Stimulated activated CD4-positive, alpha-beta T cell treated with anti-CD3 and anti-CD28 coated beads, Interleukin-2, amount 100 ng/mL, for 48 hours (primary cell): ENCODE data around the gene FAH.
"Not testable (repeated sequence)": the region's sequence is repeated elsewhere in the genome, so short reads cannot be mapped to it uniquely, and the experiment has no call there.

Experiments used
- DNase-seq, 2 donors: peaks; one replicate each; pipeline ENCODE4 v3.0.0-alpha.2; 2020

FAH gene

GRCh38 chr15:80152180-80152895 lies 461 bp upstream of the FAH start:
- DNase-seq = peak; percentile 86 to 87

DNA sequence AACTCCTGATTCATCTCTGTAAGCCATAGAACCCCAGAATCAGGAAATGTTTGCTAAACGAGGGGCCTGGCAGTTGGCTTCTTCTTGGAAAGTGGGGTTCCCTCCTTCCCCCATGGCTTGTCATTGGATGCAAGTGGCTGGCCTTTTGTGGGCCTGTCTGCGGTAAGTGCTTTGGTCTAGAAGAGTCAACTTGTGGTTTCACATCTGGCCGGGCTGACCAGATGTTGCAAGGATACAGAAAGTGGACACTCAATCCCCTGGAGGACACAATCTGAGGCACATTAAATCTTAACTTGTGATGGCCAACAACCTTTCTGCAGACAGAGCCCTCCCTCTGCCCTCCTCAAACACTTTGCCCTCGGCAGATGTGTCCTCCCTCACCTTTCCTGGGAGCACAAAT lies 1.1 kb downstream of the FAH start:
- DNase-seq = no peak

DNA sequence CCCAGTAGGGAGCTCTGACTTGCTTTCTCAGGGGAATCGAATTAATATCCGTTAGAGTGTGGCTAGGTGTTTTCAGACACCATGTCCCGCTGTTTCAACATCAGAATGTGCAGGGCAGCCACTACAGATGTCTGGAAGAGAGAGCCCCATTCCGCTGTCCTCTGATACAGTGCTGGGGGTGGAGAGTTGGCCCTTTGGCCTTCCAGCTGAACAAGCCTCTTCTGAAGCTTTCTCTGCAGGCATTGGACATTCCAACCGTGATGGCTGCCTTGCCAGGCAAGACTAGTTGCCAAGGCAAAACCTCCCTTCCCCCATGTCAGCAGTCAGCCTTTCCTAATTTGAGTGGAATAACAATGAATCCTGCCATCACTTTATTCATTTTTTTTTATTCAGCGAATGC lies 1.5 kb downstream of the FAH start:
- DNase-seq = no peak

GRCh38 chr15:80155001-80155377 lies 2.2 kb downstream of the FAH start:
- no peak for DNase-seq

GRCh38 chr15:80155378-80156175 lies 2.8 kb downstream of the FAH start:
- DNase-seq = not testable (repeated sequence)

DNA sequence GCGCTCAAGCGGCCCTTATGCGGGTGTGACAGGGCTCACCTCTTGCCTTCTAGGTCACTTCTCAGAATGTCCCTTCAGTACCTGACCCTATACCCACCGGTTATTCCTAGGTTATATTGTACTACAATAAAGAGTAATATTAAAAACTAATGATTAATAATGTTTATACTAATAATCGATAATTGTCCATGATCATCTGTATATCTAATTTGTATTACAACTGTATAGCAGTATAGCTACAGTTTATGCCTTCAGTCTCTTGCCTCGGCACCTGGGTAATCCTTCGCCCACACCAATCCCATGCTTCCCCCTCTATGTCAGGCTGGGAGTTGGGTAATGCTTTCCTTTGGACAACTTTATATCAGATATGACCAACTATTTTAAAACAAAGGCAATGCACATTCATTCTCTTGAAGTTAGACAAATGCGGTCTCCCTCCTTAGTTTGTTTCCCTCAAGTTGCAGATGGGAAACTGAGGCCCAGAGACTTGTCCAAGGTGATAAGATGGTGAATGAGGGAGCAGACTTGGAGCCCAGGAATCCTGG lies 3.4 kb downstream of the FAH start:
- no peak for DNase-seq

- DNase-seq = no peak
These were observed 4.4 kb downstream of the FAH start for GRCh38 chr15:80157215-80157614.

- no peak for DNase-seq
These were observed 6.5 kb downstream of the FAH start for GRCh38 chr15:80159301-80159700.

GRCh38 chr15:80159811-80160569 lies 7.2 kb downstream of the FAH start:
- no peak for DNase-seq

- DNase-seq = no peak
These were observed 7.9 kb downstream of the FAH start for GRCh38 chr15:80160570-80161156.

DNA sequence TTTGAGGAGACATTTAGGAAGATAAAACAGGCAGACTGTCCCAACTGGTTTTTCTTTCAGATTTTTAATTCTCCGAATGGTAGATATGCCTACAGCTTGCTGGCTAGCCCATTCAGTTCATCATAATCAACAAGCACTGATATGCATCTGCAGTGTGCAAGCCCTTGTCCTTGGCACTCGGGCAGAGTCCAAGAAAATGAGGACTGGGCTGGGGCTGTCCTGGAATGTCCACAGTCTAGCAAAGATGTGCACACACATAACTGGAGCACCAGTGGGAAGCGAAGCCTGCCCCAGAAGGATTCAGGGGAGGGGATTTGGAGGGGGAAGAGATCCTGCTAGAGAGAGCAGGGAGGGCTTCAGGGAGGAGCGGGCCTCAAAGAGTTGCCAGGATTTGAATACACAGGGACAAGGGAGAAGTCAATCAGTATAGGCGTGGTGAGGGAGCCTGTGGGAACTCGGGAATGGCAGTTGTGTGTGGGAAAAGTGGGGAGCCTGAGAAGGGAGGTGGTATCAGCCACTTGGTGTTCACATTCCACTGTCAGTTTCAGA lies 8.7 kb downstream of the FAH start:
- DNase-seq = no peak

- DNase-seq = no peak
These were observed 9.3 kb downstream of the FAH start for GRCh38 chr15:80162059-80162554.

DNA sequence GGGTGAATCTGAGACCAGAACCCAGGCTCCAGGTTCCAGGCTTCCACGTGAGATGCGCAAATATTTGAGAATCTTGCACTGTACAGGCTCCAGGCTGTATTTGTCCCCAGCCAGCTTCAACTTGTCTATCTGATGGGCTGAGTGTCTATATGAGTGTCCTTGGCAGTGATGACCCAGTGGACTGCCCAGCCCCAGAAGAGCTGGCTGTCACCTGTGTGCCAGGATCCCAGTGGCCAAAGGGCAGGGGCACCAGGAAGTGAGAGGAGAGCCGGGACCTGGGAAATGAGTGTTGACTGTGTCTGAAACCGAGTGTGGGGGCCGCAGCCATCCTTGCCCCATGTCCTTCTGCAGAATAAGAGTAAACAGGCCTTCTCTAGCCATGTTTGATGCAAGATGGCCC lies 10.4 kb downstream of the FAH start:
- no peak for DNase-seq

- no peak for DNase-seq
These were observed 11.1 kb downstream of the FAH start for GRCh38 chr15:80163897-80164296.

- no peak for DNase-seq
These were observed 15.1 kb downstream of the FAH start for GRCh38 chr15:80167936-80168335.

DNA sequence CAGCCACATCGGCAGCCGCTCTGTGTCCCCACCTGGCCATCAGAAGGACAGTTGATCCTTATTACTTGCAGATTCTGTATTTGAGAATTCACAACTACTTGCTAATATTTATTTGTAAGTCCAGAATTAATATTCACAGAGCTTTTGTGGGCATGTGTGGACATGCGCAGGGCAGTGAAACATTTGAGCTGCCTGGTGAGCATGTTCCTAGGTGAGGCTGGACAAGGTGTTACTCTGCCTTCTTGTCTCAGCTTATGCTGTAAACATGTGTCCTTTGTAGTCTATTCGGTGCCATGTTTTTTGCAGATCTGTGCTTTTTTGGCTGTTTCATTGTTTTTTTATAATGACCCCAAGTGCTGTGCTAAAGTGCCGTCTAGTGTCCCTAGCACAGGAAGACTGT lies 15.6 kb downstream of the FAH start:
- DNase-seq = no peak

DNA sequence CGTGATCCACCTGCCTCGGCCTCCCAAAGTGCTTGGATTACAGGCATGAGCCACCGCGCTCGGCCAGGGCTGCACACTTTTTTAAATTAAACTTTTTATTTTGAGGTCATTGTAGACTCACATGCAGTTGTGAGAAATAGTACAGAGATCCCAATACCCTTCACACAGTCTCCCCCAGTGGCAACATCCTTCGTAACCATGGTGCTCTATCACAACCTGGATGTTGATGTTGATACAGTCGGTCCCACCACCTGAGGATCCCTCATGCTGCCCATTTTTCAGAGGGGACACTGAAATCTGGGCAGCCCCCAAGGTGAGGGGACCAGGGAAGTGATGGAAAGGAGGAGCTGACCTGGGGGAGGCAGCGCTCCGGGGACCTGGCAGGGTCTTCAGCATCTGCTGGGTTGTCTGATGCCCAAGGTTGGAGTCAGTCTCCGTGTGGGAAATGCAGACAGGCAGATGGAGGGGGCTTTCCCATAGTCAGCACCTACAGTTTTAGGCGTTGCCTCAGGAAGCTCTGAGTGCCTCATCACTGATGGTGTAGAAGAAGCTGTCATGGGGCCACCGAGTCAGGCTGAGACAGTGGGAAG lies 17.1 kb downstream of the FAH start:
- no peak for DNase-seq

- DNase-seq = no peak
These were observed 17.8 kb downstream of the FAH start for GRCh38 chr15:80170596-80170995.

DNA sequence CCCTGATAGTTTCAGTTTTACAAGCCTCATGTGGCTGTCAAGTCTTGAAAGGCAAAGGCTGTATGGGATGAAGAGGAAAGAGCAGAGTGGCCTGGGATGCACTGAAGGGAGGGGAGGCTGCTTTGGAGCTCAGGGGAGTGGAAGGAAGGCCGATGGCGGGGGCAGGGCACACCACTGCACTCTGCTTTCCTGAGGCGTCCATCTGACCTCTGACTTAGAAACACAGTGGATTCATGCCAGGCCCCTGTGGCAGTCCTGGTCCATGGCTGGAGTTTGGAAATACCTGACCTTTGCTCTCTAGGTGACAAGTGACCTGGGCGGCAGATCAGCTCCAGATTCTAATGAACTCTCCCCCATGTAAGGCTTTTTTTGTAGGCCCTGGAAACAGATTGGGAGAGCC lies 19.0 kb downstream of the FAH start:
- DNase-seq = no peak

- no peak for DNase-seq
These were observed 19.6 kb downstream of the FAH start for GRCh38 chr15:80172401-80172800.

- DNase-seq = peak; percentile 63 to 65
These were observed 20.4 kb downstream of the FAH start for GRCh38 chr15:80173022-80173759.
